Activated T-helper 1 cell treated with anti-CD3 and anti-CD28 coated beads, Interleukin-12 subunit alpha, Interleukin-12 subunit beta, Interleukin-2, Interleukin-4 antibody, amounts not matched to agents 30 ng/mL and 10 ng/mL and 1 ng/mL, durations not matched to agents 14 hours and 24 hours and 36 hours (primary cell): Measurements from ENCODE around the gene CSTPP1. TPM values are rescaled to one million over a fixed set of nuclear protein-coding genes. Genes with fewer than 3 reads are reported as not detected.
"Not testable (repeated sequence)": the region's sequence is repeated elsewhere in the genome, so short reads cannot be mapped to it uniquely, and the experiment has no call there.

ENCODE experiments used
- DNase-seq: peaks from one replicate; pipeline ENCODE4 v3.0.0; 2021; ENCODE audit warnings: low spot score
- H3K27ac Mint-ChIP-seq: one replicate; pipeline ENCODE4 v1.8.0; 2021; ENCODE audit warnings: mild to moderate bottlenecking, mixed read lengths
- H3K27me3 Mint-ChIP-seq: one replicate; pipeline ENCODE4 v1.8.0; 2022; ENCODE audit warnings: mild to moderate bottlenecking, moderate library complexity, mixed read lengths; ENCODE audit not compliant: insufficient read depth
- H3K36me3 Mint-ChIP-seq: one replicate; pipeline ENCODE4 v1.8.0; 2021; ENCODE audit warnings: low read depth, mixed read lengths
- H3K4me1 Mint-ChIP-seq: one replicate; pipeline ENCODE4 v1.8.0; 2021; ENCODE audit warnings: low read depth, mixed read lengths
- H3K4me3 Mint-ChIP-seq: one replicate; pipeline ENCODE4 v1.8.0; 2021; ENCODE audit warnings: mild to moderate bottlenecking, moderate library complexity, mixed read lengths
- H3K9me3 Mint-ChIP-seq: one replicate; pipeline ENCODE4 v1.8.0; 2021; ENCODE audit warnings: mixed read lengths
- intact Hi-C: fragments of 100-400 bp; cut with micrococcal nuclease; formaldehyde crosslinking; loops from one replicate; pipeline ENCODE4 v1.15.1; 2024
- total RNA-seq: library from RNA; stranded (reverse); gene quantifications from 2 replicates; pipeline ENCODE4 v1.2.3, GENCODE V29; 2022

The CSTPP1 gene
- total RNA-seq, 1 donor from 2014 or later: 16.7 TPM

DNA sequence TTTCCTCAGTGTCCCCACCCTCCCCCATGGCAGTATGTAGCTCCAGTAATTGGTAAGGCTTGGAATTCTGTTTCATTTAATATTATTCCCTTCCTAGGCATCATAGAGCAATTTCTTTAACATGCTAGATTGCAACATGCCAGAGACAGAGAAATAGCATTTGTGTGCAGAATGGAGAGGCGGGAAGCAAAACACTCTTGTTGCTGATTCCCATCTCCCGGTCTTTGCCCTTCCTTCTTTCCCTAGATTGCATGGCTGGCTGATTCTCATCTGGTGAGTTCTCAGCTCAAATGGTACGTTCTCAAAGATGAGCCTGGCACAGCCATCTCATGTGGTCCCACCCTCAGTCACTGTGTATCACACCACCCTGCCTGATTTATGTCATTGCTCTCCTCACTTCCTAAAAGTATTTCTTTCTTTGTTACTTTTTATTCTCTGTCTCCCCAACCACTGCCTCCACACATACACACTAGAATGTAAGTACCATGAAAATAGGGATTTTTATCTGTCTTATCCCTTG is 173.2 kb downstream of the CSTPP1 start:
- no peaks in the 10 kb centered on the region for H3K36me3 Mint-ChIP-seq
- no peaks in the 10 kb centered on the region for H3K9me3 Mint-ChIP-seq
- no peak overlapping the region for H3K4me3 Mint-ChIP-seq
- no peak for DNase-seq
- intact Hi-C loops: no loop called here
- H3K4me1 Mint-ChIP-seq: no peaks in the 10 kb centered on the region
- peaks cover 2% of the 10 kb centered on the region for H3K27me3 Mint-ChIP-seq
- no peak overlapping the region for H3K27ac Mint-ChIP-seq

DNA sequence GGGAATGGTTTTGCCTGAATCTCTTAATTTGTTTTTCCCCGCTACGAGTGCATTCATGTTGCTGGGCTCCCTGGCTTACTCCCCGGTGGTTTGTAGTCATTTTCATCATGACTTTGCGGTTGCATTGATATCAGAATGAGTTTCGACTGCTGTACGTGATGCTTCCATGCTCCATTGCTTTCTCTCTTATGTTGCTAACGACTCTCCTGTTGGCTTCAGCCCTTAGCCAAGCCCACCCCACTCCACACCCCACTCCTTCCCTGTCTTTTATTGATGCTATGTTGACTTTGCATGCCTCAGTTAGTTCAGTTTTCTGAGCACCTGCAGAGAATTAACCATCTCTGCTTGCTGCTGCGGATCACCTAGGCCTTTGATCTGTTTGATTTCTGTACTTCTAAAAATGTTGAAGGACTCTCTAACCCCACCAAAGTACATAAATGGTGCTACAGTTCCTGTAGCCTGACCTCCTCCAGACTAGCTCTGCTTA is 174.8 kb downstream of the CSTPP1 start:
- Mint-ChIP-seq H3K27me3 (peaks cover 7% of the 10 kb centered on the region), H3K36me3 (no peaks in the 10 kb centered on the region), H3K9me3 (no peaks in the 10 kb centered on the region), H3K4me1 (no peaks in the 10 kb centered on the region), H3K4me3 (no peak overlapping the region), H3K27ac (no peak overlapping the region)
- no peak for DNase-seq
- intact Hi-C loops: no loop called here

DNA sequence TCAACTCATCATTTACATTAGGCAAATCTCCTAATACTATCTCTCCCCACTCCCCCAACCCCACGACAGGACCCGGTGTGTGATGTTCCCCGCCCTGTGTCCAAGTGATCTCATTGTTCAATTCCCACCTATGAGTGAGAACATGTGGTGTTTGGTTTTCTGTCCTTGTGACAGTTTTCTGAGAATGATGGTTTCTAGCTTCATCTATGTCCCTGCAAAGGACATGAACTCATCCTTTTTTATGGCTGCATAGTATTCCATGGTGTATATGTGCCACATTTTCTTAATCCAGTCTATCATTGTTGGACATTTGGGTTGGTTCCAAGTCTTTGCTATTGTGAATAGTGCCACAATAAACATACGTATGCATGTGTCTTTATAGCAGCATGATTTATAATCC is 176.4 kb downstream of the CSTPP1 start:
- H3K27me3 Mint-ChIP-seq: peaks cover 11% of the 10 kb centered on the region
- DNase-seq, H3K36me3 Mint-ChIP-seq, H3K4me3 Mint-ChIP-seq, H3K27ac Mint-ChIP-seq, intact Hi-C loops, H3K4me1 Mint-ChIP-seq, H3K9me3 Mint-ChIP-seq: not testable (repeated sequence)

DNA sequence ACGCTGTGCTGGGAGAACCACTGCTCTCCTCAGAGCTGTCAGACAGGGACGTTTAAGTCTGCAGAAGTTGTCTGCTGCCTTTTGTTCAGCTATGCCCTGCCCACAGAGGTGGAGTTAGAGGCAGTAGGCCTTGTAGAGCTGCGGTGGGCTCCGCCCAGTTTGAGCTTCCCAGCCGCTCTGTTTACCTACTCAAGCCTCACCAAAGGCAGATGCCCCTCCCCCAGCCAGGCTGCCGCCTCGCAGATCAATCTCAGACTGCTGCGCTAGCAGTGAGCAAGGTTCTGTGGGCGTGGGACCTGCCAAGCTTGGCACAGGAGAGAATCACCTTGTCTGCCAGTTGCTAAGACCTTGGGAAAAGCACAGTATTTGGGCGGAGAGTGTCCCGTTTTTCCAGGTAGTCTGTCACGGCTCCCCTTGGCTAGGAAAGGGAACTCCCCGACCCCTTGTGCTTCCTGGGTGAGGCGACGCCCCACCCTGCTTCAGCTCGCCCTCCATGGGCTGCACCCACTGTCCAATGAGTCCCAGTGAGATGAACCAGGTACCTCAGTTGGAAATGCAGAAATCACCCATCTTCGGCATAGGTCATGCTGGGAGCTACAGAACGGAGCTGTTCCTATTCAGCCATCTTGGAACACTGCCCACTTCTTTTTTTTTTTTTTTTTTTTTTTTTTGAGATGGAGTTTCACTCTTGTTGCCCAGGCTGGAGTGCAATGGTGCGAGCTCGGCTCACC is 182.6 kb downstream of the CSTPP1 start:
- H3K9me3 Mint-ChIP-seq, H3K27me3 Mint-ChIP-seq, H3K27ac Mint-ChIP-seq, H3K36me3 Mint-ChIP-seq, H3K4me1 Mint-ChIP-seq, intact Hi-C loops, H3K4me3 Mint-ChIP-seq: not testable (repeated sequence)
- peak; percentile 7 for DNase-seq

DNA sequence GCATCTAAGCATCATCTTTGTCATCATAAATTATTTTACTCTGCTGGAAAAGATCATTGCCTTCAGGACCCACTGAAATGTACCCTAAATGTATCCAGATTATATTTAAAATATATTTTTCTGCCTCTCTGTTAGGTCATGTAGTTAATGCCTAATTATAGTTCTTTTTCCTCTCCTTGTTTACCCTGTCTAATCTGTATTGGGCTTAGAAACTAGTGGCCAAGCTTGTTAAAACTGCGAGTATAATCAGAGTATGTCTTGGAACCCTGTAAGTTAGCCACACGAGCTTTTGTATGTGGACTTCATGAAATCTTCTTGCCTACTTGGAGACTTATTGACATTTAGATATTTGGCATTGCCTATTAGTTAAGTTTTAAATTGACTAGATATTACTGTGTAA is 184.5 kb downstream of the CSTPP1 start:
- intact Hi-C loops: no loop called here

DNA sequence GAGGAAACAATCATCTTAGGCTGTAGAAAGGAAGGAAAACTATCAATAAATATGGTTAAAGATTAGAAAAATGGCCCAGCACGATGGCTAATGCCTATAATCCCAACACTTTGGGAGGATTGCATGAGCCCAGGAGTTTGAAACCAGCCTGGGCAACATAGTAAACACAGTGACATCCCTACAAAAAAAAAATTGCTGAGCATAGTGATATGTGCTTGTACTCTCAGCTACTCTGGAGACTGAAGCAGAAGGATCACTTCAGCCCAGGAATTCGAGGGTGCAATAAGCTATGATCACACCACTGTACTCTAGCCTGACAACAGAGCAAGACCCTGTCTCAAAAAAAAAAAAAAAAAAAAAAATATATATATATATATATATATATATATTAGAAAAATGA is 185.2 kb downstream of the CSTPP1 start:
- Mint-ChIP-seq H3K4me1 (no peaks in the 10 kb centered on the region), H3K27ac (no peak overlapping the region), H3K4me3 (no peak overlapping the region), H3K27me3 (peaks cover 3% of the 10 kb centered on the region), H3K9me3 (no peaks in the 10 kb centered on the region), H3K36me3 (no peaks in the 10 kb centered on the region)
- DNase-seq: no peak
- intact Hi-C loops: no loop called here

More for the DNA sequence above, 184.5 kb downstream of the CSTPP1 start:
- no peak for DNase-seq
- no peaks in the 10 kb centered on the region for H3K4me1 Mint-ChIP-seq
- no peak overlapping the region for H3K4me3 Mint-ChIP-seq
- H3K27ac Mint-ChIP-seq: no peak overlapping the region
- H3K9me3 Mint-ChIP-seq: no peaks in the 10 kb centered on the region
- H3K27me3 Mint-ChIP-seq: peaks cover 5% of the 10 kb centered on the region
- no peaks in the 10 kb centered on the region for H3K36me3 Mint-ChIP-seq

DNA sequence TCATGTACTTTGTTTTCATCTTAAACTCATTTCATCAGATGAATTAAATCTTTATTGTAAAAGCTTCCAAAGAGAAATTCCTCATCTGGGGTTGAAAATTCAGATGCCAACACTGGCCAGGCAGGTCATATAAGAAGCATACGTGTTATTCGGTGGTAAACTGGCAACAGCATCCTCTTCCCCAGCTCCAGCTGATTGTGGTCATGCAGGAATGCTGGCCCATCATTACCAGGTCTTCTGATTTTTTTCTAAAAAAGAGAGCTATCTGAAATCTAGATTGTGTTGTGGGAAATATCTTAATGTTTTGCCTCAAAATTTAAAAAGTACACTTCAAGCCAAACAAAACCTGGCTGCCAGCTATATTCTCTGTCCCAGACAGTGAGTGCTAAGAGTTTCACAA is 186.5 kb downstream of the CSTPP1 start:
- Mint-ChIP-seq H3K9me3 (no peaks in the 10 kb centered on the region), H3K4me3 (no peak overlapping the region), H3K36me3 (no peaks in the 10 kb centered on the region), H3K4me1 (no peaks in the 10 kb centered on the region), H3K27me3 (no peaks in the 10 kb centered on the region), H3K27ac (no peak overlapping the region)
- no peak for DNase-seq
- intact Hi-C loops: no loop called here

DNA sequence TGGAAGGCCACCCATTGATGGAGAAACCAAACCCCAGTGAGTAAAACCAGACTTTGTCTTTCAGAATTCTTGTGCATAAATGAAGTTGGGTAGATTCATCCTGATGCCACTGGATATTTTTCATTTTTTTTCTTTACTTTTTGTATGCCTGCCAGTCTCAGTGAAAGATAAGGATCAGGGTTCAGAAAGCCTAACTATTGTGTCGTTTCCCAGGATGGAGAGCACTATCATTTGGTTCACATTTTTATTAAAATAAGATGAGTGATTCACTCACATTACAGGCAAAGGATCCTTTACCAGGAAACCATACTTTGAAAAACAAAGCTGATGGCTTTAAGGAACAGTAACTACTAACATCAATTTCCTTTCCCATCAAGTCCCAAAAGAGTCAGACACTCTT is 188.1 kb downstream of the CSTPP1 start:
- Mint-ChIP-seq H3K4me1 (no peaks in the 10 kb centered on the region), H3K4me3 (no peak overlapping the region), H3K9me3 (no peaks in the 10 kb centered on the region), H3K36me3 (no peaks in the 10 kb centered on the region), H3K27me3 (no peaks in the 10 kb centered on the region), H3K27ac (no peak overlapping the region)
- no peak for DNase-seq
- intact Hi-C loops: no loop called here

DNA sequence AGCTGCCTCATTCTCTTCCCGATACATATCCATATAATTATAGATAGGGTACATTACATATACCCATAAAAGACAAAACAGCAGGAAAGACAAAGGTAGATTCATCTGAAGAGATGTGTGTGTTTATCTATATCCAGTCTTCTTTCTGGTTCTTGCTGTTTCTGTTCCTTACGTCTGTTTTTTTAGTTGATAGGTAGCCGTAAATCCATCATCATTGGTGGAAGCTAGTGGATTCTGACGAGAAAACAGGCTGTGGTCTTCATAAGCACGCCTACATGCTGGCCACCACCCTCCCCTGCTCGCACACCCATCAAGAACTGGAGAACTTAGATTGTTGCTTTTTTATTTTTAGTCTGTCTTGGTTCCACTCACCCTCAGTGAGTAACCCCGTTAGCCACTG is 188.5 kb downstream of the CSTPP1 start:
- DNase-seq: no peak
- Mint-ChIP-seq H3K4me1 (no peaks in the 10 kb centered on the region), H3K36me3 (no peaks in the 10 kb centered on the region), H3K27ac (no peak overlapping the region), H3K9me3 (no peaks in the 10 kb centered on the region), H3K27me3 (no peaks in the 10 kb centered on the region), H3K4me3 (no peak overlapping the region)
- intact Hi-C loops: no loop called here

DNA sequence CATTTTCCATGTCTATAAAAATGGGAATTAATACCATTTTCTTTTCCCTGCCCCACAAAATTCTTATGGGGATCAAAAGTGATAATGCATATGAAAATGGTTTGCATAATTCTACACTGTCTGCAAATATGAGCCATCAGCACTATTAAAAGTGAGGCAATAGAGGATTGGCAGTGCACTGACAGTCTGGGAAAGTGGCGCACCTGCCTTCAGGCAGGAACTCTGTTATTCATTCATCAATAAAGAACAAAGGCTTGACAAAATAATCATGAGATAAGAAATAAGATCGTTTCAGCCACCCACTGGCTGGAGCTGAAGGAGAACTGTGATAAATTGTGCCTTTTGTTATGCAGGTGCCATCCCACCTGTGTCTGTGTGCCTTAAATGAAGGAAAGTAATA is 190.7 kb downstream of the CSTPP1 start:
- no peak overlapping the region for H3K27ac Mint-ChIP-seq
- no peaks in the 10 kb centered on the region for H3K36me3 Mint-ChIP-seq
- no peaks in the 10 kb centered on the region for H3K9me3 Mint-ChIP-seq
- no peak overlapping the region for H3K4me3 Mint-ChIP-seq
- no peak for DNase-seq
- H3K27me3 Mint-ChIP-seq: peaks cover 2% of the 10 kb centered on the region
- no peaks in the 10 kb centered on the region for H3K4me1 Mint-ChIP-seq
- intact Hi-C loops: no loop called here

DNA sequence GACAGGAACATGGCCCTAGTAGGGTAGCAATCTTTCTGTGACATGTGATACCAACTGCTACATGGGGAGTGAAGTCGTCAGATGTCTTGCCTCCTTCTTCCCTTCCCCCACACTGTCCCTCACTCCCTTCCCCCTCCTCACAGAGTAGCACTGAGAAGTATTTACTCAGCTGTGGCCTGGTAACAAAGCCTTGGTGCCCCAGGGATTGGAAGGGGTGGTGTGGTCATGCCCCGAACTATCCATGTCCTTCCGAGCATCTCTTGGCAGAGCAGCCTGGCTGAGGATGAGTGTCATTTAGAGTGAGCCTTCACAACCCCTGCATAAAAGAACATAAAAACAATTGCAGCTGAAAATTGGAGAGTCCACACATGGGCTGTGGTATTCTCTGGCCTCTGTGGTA is 194.0 kb downstream of the CSTPP1 start:
- H3K27me3 Mint-ChIP-seq: peaks cover 4% of the 10 kb centered on the region
- DNase-seq: no peak
- no peak overlapping the region for H3K4me3 Mint-ChIP-seq
- H3K27ac Mint-ChIP-seq: no peak overlapping the region
- no peaks in the 10 kb centered on the region for H3K36me3 Mint-ChIP-seq
- no peaks in the 10 kb centered on the region for H3K9me3 Mint-ChIP-seq
- intact Hi-C loops: no loop called here
- H3K4me1 Mint-ChIP-seq: no peaks in the 10 kb centered on the region

DNA sequence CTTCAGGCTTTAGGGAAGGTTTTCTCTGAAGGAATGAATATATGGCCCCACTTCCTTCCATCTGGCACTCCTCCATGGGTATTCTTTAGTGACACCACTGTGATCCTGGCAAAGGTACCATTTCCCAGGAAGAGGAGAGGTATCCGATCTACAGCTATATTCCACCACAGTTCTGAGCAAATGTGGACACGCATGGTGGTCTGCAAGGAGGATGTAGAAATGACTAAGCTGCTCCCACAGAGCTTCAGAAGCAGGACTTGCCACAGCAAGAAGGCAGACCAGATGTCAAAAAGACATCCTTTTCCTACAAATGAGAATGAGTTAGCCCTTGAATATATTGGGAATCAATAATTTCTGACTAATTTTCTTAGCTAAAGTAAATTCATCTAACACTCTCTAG is 194.6 kb downstream of the CSTPP1 start:
- H3K36me3 Mint-ChIP-seq: no peaks in the 10 kb centered on the region
- peaks cover 4% of the 10 kb centered on the region for H3K27me3 Mint-ChIP-seq
- H3K4me1 Mint-ChIP-seq: no peaks in the 10 kb centered on the region
- DNase-seq: no peak
- H3K4me3 Mint-ChIP-seq: no peak overlapping the region
- H3K9me3 Mint-ChIP-seq: no peaks in the 10 kb centered on the region
- intact Hi-C loops: no loop called here
- H3K27ac Mint-ChIP-seq: no peak overlapping the region

DNA sequence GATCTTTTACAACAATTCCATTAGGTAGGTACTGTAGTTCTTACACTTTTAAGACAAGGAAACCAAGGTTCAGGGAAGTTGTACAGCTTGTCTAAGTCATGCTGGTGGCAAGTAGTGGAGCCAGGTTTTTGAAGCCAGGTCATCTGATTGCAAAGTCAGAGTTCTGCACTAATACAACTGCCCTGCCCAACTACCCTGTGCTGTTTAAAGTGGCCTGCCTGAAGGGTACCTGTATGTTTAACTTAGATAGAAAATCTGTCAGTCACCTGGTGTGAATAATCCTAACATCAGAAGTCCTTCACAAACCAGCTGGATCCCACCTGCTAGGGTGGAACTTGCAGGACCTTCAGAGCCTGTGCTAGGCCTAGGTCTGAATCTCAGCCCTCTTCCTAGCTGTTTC is 195.9 kb downstream of the CSTPP1 start:
- Mint-ChIP-seq H3K27ac (no peak overlapping the region), H3K9me3 (no peaks in the 10 kb centered on the region), H3K4me3 (no peak overlapping the region), H3K4me1 (no peaks in the 10 kb centered on the region), H3K27me3 (peaks cover 4% of the 10 kb centered on the region), H3K36me3 (no peaks in the 10 kb centered on the region)
- intact Hi-C loops: no loop called here
- no peak for DNase-seq

DNA sequence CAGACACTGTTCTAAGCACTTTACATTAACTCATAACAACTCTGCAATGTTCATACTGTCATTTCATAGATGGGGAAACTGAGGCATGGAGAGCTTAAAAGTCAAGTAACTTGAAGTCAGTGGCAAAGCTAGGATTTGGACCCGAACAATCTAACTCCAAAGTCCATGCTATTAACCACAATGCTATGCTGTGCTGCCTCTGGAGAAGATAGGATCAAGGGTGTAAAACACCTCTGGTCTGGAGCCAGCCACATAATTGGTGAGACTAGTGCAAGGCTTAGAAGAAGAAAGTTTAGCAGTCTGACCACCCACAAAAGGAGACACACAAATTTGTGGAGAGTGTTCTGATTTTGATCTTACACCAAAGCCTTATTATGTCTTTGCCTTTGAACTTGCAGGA is 196.4 kb downstream of the CSTPP1 start:
- no peak for DNase-seq
- no peaks in the 10 kb centered on the region for H3K4me1 Mint-ChIP-seq
- H3K4me3 Mint-ChIP-seq: no peak overlapping the region
- H3K27me3 Mint-ChIP-seq: peaks cover 4% of the 10 kb centered on the region
- H3K36me3 Mint-ChIP-seq: no peaks in the 10 kb centered on the region
- H3K27ac Mint-ChIP-seq: no peak overlapping the region
- intact Hi-C loops: no loop called here
- no peaks in the 10 kb centered on the region for H3K9me3 Mint-ChIP-seq
